Coronary artery (tissue), 2 donors: Measurements from ENCODE around the gene DAPP1.

Experiments
- DNase-seq: peaks from one replicate; pipeline ENCODE4 v3.0.0-alpha.2; 2017; ENCODE audit warnings: low spot score
- H3K27ac ChIP-seq, 2 donors: fragments of 200-600 bp; sonication (generic); one replicate each; pipeline ENCODE4 v1.5.1; 2016 to 2019
- H3K4me3 ChIP-seq: fragments of 200-600 bp; sonication (generic); 2 replicates; pipeline ENCODE4 v1.5.1; 2016; ENCODE audit warnings: mild to moderate bottlenecking, moderate library complexity
- TF ChIP-seq, protein P1 (sequence below): fragments of 200-600 bp; sonication (generic); IDR thresholded peaks from one replicate; pipeline ENCODE4 v1.5.1; 2019; ENCODE audit warnings: antibody characterized with exemption

The DAPP1 gene

DNA sequence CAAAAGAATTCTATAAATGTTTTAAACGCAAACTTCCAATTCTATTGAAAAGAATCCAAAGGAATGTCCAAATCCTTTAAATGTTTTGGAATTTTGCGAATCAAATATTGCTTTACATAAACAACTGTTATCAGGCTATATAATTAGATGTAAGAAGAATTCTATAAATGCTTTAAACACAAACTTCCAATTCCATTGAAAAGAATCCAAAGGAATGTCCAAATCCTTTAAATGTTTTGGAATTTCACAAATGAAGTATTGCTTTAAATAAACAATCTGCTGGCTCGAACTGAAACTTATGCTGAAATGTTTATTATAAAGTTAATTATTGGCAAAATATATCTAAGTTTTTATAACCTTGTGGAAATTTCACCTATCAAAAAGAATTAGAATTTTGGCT is 16.1 kb downstream of the DAPP1 start:
- no peak overlapping the region for H3K27ac ChIP-seq
- TF ChIP-seq, protein P1, sequence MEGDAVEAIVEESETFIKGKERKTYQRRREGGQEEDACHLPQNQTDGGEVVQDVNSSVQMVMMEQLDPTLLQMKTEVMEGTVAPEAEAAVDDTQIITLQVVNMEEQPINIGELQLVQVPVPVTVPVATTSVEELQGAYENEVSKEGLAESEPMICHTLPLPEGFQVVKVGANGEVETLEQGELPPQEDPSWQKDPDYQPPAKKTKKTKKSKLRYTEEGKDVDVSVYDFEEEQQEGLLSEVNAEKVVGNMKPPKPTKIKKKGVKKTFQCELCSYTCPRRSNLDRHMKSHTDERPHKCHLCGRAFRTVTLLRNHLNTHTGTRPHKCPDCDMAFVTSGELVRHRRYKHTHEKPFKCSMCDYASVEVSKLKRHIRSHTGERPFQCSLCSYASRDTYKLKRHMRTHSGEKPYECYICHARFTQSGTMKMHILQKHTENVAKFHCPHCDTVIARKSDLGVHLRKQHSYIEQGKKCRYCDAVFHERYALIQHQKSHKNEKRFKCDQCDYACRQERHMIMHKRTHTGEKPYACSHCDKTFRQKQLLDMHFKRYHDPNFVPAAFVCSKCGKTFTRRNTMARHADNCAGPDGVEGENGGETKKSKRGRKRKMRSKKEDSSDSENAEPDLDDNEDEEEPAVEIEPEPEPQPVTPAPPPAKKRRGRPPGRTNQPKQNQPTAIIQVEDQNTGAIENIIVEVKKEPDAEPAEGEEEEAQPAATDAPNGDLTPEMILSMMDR = no peak
- no peak for DNase-seq

DNA sequence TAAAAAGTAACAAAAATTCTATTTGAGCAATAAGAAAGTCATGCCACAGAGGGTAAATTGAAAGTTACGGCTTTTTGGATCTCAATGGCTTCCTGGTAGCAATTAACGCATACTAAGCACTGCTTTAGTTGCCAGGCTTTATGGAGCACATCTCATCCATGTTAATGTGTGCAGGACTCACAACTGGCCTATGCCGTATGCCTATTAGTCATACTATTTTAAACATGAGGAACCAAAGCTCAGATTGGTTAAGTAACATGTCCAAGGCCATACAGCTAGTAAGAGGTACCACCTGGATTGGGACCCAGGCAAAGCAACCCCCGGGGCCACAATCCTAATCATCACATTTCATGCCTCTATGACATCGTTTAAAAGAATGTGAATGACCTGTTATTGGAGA is 17.1 kb downstream of the DAPP1 start:
- TF ChIP-seq, protein P1 = no peak
- no peak overlapping the region for H3K4me3 ChIP-seq
- H3K27ac ChIP-seq = no peak overlapping the region
- DNase-seq = no peak

More for the DNA sequence above, 16.1 kb downstream of the DAPP1 start:
- H3K4me3 ChIP-seq = no peak overlapping the region

DNA sequence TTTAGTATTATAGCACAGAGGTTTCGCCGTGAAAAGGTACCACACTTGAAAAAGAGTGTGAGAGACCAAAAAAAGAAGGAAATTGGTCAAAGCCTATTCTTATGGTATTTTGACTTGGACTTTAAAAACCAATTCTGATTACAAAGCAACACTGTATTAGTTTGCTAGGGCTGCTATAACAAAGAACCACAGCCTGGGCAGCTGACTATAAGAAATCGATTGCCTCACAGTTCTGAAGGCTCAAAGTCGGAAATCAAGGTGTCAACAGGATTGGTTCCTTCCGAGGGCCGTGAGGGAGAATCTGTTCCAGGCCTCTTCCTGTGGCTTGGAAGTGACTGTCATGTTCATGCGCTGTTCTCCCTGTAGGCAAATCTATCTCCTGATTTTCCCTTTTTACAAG is 17.9 kb downstream of the DAPP1 start:
- Histone ChIP-seq H3K4me3 (no peak overlapping the region), H3K27ac (no peak overlapping the region)
- DNase-seq = no peak
- TF ChIP-seq, protein P1 = no peak

DNA sequence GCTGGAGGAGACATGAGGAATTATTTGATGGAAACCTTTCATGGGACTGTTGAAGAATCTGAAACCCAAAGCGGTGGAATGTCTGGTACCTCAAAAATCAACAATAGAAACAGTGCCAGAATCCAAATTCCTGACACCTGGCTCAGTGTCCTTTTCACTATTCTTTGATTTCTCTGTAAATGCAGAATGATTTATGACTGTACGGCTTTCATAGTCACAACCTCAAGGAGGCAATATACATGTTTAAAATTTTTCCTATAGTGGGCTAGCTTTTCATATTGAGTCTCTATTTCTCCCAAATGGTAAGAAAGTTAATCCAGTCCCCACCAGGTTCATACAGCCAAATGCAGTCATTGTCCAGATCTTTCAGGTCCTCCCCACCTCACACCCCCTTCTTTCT is 19.3 kb downstream of the DAPP1 start:
- no peak overlapping the region for H3K4me3 ChIP-seq

DNA sequence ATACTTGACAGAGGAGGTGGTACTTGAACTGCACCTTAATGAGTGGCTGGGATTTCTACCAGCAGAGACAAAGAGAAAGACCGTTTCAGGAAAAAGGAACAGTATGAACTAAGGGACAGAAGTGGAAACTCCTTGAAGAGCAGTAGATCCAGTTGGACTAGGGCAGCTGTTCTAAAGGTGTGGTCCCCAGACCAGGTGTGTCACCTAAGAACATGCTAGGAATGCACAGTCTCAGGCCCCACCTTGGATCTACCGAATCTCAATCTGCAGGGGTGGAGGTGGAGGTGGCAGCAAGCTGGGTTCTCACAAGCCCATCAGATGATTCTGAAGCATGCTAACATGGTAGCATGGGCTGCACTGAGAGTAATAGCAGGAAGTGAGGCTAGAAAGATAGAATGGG is 22.3 kb downstream of the DAPP1 start:
- DNase-seq = no peak
- Histone ChIP-seq H3K4me3 (no peak overlapping the region), H3K27ac (no peak overlapping the region)
- TF ChIP-seq, protein P1 = no peak

More for the DNA sequence above, 19.3 kb downstream of the DAPP1 start:
- DNase-seq = no peak
- H3K27ac ChIP-seq = no peak overlapping the region
- TF ChIP-seq, protein P1 = no peak

DNA sequence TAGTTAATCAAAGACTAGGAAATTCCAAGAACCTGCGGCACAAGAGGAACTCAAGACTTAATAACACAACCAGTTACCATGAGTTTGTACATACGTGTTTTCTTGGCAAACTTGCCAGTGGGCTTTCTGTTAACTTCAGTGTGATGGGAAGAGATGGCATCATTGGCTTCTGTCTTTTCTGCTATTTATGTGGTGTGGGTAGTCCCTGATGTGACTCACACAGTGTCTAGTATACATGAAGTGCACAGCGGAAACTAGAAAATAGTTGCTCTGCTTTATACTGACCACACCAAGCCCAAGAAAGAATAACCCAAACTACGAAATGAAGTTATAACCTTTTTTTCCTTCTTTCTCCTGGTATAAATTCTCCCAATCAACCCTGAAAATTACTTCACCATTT is 24.5 kb downstream of the DAPP1 start:
- no peak overlapping the region for H3K27ac ChIP-seq
- TF ChIP-seq, protein P1 = no peak
- DNase-seq = no peak
- no peak overlapping the region for H3K4me3 ChIP-seq

DNA sequence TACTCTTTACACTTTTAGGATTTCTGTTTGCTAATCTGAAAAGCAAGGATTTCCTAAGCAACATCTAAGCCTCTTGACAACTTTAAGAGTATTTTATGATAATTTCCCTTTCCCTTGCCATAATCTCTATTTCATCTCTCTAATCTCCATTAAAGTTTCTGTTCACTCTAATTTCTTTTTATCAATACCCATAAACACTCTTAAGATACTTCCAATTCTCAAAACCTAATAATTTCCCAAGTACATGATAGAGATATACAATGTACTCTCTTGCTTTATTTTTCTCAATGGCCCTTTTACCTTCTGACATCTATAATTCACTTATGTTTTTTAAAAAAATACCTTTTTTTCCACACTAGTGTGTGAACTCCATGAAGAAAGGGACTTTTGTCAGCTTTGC is 26.8 kb downstream of the DAPP1 start:
- no peak overlapping the region for H3K4me3 ChIP-seq
- no peak for DNase-seq
- H3K27ac ChIP-seq = no peak overlapping the region
- TF ChIP-seq, protein P1 = no peak
